ENCODE results near the gene ZNF724.
"Not testable (repeated sequence)": the region's sequence is repeated elsewhere in the genome, so short reads cannot be mapped to it uniquely, and the experiment has no call there.

Gene ZNF724

GRCh38 chr19:23254141-23254910, 4.1 kb upstream of the ZNF724 start:
- TF ChIP-seq CTCF (IDR thresholded peaks at IDR 0.05; ENCODE audit: borderline replicate concordance, control extremely low read depth, extremely low read depth, insufficient read depth, missing control alignments), result no peak
- DNase-seq (ENCODE audit: low spot score), result no peak

GRCh38 chr19:23253256-23253655, 3.1 kb upstream of the ZNF724 start:
- in situ Hi-C loops (cut with MboI; ENCODE audit: low sequenced_read_pairs, unreplicated experiment); DNase-seq (ENCODE audit: low spot score): not testable (repeated sequence)

More at GRCh38 chr19:23254141-23254910, 4.1 kb upstream of the ZNF724 start:
- in situ Hi-C loops (cut with MboI; ENCODE audit: low sequenced_read_pairs, unreplicated experiment), result no loop called here

GRCh38 chr19:23241419-23241818, 8.8 kb downstream of the ZNF724 start:
- in situ Hi-C loops (cut with MboI; ENCODE audit: low sequenced_read_pairs, unreplicated experiment), result no loop called here
- DNase-seq (ENCODE audit: low spot score), result no peak
- no peak for TF ChIP-seq CTCF (IDR thresholded peaks at IDR 0.05; ENCODE audit: borderline replicate concordance, control extremely low read depth, extremely low read depth, insufficient read depth, missing control alignments)

- in situ Hi-C loops (cut with MboI; ENCODE audit: low sequenced_read_pairs, unreplicated experiment), result no loop called here
- TF ChIP-seq CTCF (IDR thresholded peaks at IDR 0.05; ENCODE audit: borderline replicate concordance, control extremely low read depth, extremely low read depth, insufficient read depth, missing control alignments), result no peak
- DNase-seq (ENCODE audit: low spot score), result no peak
These were observed 27.1 kb downstream of the ZNF724 start for GRCh38 chr19:23222998-23223652.

- no peak for DNase-seq (ENCODE audit: low spot score)
- in situ Hi-C loops (cut with MboI; ENCODE audit: low sequenced_read_pairs, unreplicated experiment), result no loop called here
- no peak for TF ChIP-seq CTCF (IDR thresholded peaks at IDR 0.05; ENCODE audit: borderline replicate concordance, control extremely low read depth, extremely low read depth, insufficient read depth, missing control alignments)
These were observed 46.3 kb downstream of the ZNF724 start for GRCh38 chr19:23203841-23204344.

GRCh38 chr19:23190341-23190740, 59.9 kb downstream of the ZNF724 start:
- no peak for TF ChIP-seq CTCF (IDR thresholded peaks at IDR 0.05; ENCODE audit: borderline replicate concordance, control extremely low read depth, extremely low read depth, insufficient read depth, missing control alignments)
- DNase-seq (ENCODE audit: low spot score), result no peak
- in situ Hi-C loops (cut with MboI; ENCODE audit: low sequenced_read_pairs, unreplicated experiment), result no loop called here

- in situ Hi-C loops (cut with MboI; ENCODE audit: low sequenced_read_pairs, unreplicated experiment), result no loop called here
- no peak for DNase-seq (ENCODE audit: low spot score)
- no peak for TF ChIP-seq CTCF (IDR thresholded peaks at IDR 0.05; ENCODE audit: borderline replicate concordance, control extremely low read depth, extremely low read depth, insufficient read depth, missing control alignments)
These were observed 66.9 kb downstream of the ZNF724 start for GRCh38 chr19:23183251-23183650.

Data from GM13976 (cell line).